Stimulated activated CD4-positive, alpha-beta T cell treated with anti-CD3 and anti-CD28 coated beads, TNF-alpha, amount 100 ng/mL, for 1 hour (primary cell): ENCODE data around the gene ZNF414.
A peak's percentile ranks its signal among the peaks of the same experiment; 100 is the strongest.
"Not testable (repeated sequence)": the region's sequence is repeated elsewhere in the genome, so short reads cannot be mapped to it uniquely, and the experiment has no call there.

Experiments
- DNase-seq, 3 donors: peaks; one replicate each; pipeline ENCODE4 v3.0.0-alpha.2; 2020; ENCODE audit warnings: low read depth in 3 of 3, low spot score in 1 of 3

The ZNF414 gene

GRCh38 chr19:8518536-8518935 is 4.6 kb upstream of the ZNF414 start:
- no peak for DNase-seq

GRCh38 chr19:8517551-8518442 is 3.8 kb upstream of the ZNF414 start:
- peak in 1 of 3 donors; percentile 39 for DNase-seq

GRCh38 chr19:8515317-8515716 is 1.4 kb upstream of the ZNF414 start:
- DNase-seq: peak in 1 of 3 donors; percentile 29

GRCh38 chr19:8514505-8515009 is 590 bp upstream of the ZNF414 start:
- DNase-seq: not testable (repeated sequence)

- no peak for DNase-seq
Measured at GRCh38 chr19:8513036-8513686, 806 bp downstream of the ZNF414 start.

- no peak for DNase-seq
Measured at GRCh38 chr19:8512115-8512967, 1.6 kb downstream of the ZNF414 start.

- no peak for DNase-seq
Measured at GRCh38 chr19:8511573-8512101, 2.3 kb downstream of the ZNF414 start.

- no peak for DNase-seq
Measured at GRCh38 chr19:8510589-8511115, 3.3 kb downstream of the ZNF414 start.

- DNase-seq: no peak
Measured at GRCh38 chr19:8506402-8506957, 7.5 kb downstream of the ZNF414 start.

- DNase-seq: peak in 2 of 3 donors; percentile 41 to 72
Measured at GRCh38 chr19:8505680-8506401, 8.1 kb downstream of the ZNF414 start.

- DNase-seq: no peak
Measured at GRCh38 chr19:8504919-8505318, 9.0 kb downstream of the ZNF414 start.

GRCh38 chr19:8504171-8504570 is 9.8 kb downstream of the ZNF414 start:
- no peak for DNase-seq

GRCh38 chr19:8503510-8503909 is 10.5 kb downstream of the ZNF414 start:
- DNase-seq: no peak

- no peak for DNase-seq
Measured at GRCh38 chr19:8501981-8502380, 12.0 kb downstream of the ZNF414 start.

GRCh38 chr19:8501516-8501915 is 12.5 kb downstream of the ZNF414 start:
- DNase-seq: no peak

GRCh38 chr19:8500158-8500557 is 13.8 kb downstream of the ZNF414 start:
- DNase-seq: no peak

GRCh38 chr19:8499048-8499833 is 14.7 kb downstream of the ZNF414 start:
- DNase-seq: no peak

GRCh38 chr19:8498295-8498694 is 15.7 kb downstream of the ZNF414 start:
- no peak for DNase-seq

GRCh38 chr19:8494158-8494557 is 19.8 kb downstream of the ZNF414 start:
- DNase-seq: no peak
